ENCODE results near the gene RNF34. TPM values are rescaled to one million over a fixed set of nuclear protein-coding genes. Genes with fewer than 3 reads are reported as not detected.
A peak's percentile ranks its signal among the peaks of the same experiment; 100 is the strongest.

Gene RNF34
- total and polyA plus RNA-seq, 4 donors, result 15.8 to 30.9 (median 21.4) TPM

DNA sequence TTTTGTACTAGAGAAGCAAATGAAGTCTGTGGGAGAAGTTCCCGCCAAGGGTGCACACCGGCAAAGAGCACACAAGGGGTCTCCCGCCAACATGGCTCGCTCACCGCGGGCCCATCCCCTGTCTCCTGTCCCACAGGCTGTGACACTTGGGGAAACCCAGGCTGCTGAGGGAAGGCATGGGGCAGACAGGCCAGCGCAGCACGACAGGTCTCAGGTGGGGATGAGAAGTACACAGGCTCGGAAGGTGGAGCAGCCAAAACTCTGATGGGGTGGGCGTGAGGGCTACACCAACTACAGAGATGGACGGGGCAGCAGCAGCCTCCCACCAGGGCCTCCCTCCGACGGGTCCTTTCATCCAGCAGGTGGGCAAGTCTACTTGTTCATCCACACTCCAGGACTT, 64.4 kb downstream of the RNF34 start:
- 96 to 99% methylated on average over 13 of the region's 13 CpGs for WGBS, 2 donors
- ATAC-seq (ENCODE audit: low FRiP score), result no peak

DNA sequence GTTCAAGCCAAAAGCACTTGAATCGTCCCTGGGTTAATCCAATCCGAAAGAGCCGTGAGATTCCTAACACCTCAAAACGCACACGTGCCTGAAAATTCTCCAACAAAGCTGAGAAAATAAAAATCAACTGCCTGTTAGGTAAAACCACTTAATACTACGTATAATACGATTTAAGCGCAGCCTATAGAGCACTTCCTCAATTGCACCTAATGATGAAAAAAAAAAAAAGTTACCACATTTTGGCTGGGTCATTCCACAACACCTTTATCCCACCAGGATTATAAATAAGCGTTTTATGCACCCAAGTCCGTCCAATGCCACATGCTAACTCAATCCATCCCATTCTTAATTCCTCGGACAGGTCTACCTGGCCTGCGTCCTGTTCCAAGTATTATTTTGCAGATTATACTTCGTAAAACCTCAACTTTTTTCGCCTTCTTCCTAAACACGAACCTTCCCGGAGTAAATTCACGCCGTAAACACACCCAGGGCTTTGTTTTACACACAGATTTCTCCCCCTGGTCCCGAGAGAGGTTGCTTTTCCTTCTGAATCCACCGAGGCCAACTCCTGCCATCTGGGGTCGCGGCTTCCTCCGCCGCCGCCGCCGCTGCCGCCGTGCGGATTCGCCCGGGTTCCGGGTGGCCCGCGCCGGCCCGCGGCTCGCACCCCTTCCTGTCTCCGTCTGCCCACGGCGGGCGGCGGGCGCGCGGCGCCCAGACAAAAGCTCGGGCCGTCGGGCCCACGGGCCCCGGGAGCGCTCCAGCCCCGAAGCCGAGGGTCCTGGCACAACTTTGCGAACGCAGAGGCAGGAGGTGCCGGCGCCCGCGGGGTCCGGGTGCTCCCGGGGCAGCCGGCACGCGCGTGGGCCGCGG, 66.2 kb downstream of the RNF34 start:
- no peak overlapping the region for H3K27ac ChIP-seq (ENCODE audit: low read depth in 1 of 2, low read length in 2 of 2)
- H3K4me3 ChIP-seq (ENCODE audit: low read length in 2 of 2), result peak overlapping the region; percentile 77 to 84
- H3K27me3 ChIP-seq (ENCODE audit: control insufficient read depth in 1 of 2, insufficient read depth in 2 of 2, low read length in 1 of 2), result no peaks in the 10 kb centered on the region
- ATAC-seq (ENCODE audit: low FRiP score) (no peak), DNase-seq (no peak)
- H3K36me3 ChIP-seq (ENCODE audit: control insufficient read depth in 1 of 2, insufficient read depth in 2 of 2, low read length in 1 of 2), result no peaks in the 10 kb centered on the region
- no peaks in the 10 kb centered on the region for H3K4me1 ChIP-seq (ENCODE audit: control insufficient read depth in 1 of 2, insufficient read depth in 2 of 2, low read length in 2 of 2)
- no peaks in the 10 kb centered on the region for H3K9me3 ChIP-seq (ENCODE audit: control insufficient read depth, low read length)
- intact Hi-C loops (cut with DNase I), result no loop called here
- 14 to 18% methylated on average over 64 to 70 of the region's 70 CpGs for WGBS, 2 donors

More for the DNA sequence above, 64.4 kb downstream of the RNF34 start:
- H3K4me1 ChIP-seq (ENCODE audit: control insufficient read depth in 1 of 2, insufficient read depth in 2 of 2, low read length in 2 of 2), result no peaks in the 10 kb centered on the region
- H3K4me3 ChIP-seq (ENCODE audit: low read length in 2 of 2), result no peak overlapping the region
- intact Hi-C loops (cut with DNase I), result no loop called here
- no peak for DNase-seq
- H3K9me3 ChIP-seq (ENCODE audit: control insufficient read depth, low read length), result no peaks in the 10 kb centered on the region
- H3K27me3 ChIP-seq (ENCODE audit: control insufficient read depth in 1 of 2, insufficient read depth in 2 of 2, low read length in 1 of 2), result no peaks in the 10 kb centered on the region
- H3K27ac ChIP-seq (ENCODE audit: low read depth in 1 of 2, low read length in 2 of 2), result no peak overlapping the region
- no peaks in the 10 kb centered on the region for H3K36me3 ChIP-seq (ENCODE audit: control insufficient read depth in 1 of 2, insufficient read depth in 2 of 2, low read length in 1 of 2)

GRCh38 chr12:121466794-121467637, 67.1 kb downstream of the RNF34 start:
- Histone ChIP-seq H3K27ac (ENCODE audit: low read depth in 1 of 2, low read length in 2 of 2) (peak overlapping the region; percentile 23 to 58), H3K4me1 (ENCODE audit: control insufficient read depth in 1 of 2, insufficient read depth in 2 of 2, low read length in 2 of 2) (no peaks in the 10 kb centered on the region), H3K27me3 (ENCODE audit: control insufficient read depth in 1 of 2, insufficient read depth in 2 of 2, low read length in 1 of 2) (no peaks in the 10 kb centered on the region), H3K36me3 (ENCODE audit: control insufficient read depth in 1 of 2, insufficient read depth in 2 of 2, low read length in 1 of 2) (no peaks in the 10 kb centered on the region), H3K9me3 (ENCODE audit: control insufficient read depth, low read length) (no peaks in the 10 kb centered on the region), H3K4me3 (ENCODE audit: low read length in 2 of 2) (peak overlapping the region; percentile 77 to 84)
- DNase-seq (peak; percentile 95 to 97), ATAC-seq (ENCODE audit: low FRiP score) (peak; percentile 94)
- intact Hi-C loops (cut with DNase I), result no loop called here
- WGBS, 2 donors, result 0 to 1% methylated on average over 28 to 139 of the region's 139 CpGs

- Histone ChIP-seq H3K36me3 (ENCODE audit: control insufficient read depth in 1 of 2, insufficient read depth in 2 of 2, low read length in 1 of 2) (no peaks in the 10 kb centered on the region), H3K4me1 (ENCODE audit: control insufficient read depth in 1 of 2, insufficient read depth in 2 of 2, low read length in 2 of 2) (no peaks in the 10 kb centered on the region), H3K4me3 (ENCODE audit: low read length in 2 of 2) (peak overlapping the region; percentile 19 to 29), H3K27me3 (ENCODE audit: control insufficient read depth in 1 of 2, insufficient read depth in 2 of 2, low read length in 1 of 2) (no peaks in the 10 kb centered on the region), H3K9me3 (ENCODE audit: control insufficient read depth, low read length) (no peaks in the 10 kb centered on the region), H3K27ac (ENCODE audit: low read depth in 1 of 2, low read length in 2 of 2) (no peak overlapping the region)
- intact Hi-C loops (cut with DNase I), result no loop called here
- ATAC-seq (ENCODE audit: low FRiP score) (peak; percentile 43), DNase-seq (peak; percentile 76 to 87)
- 5% methylated on average over 47 to 48 of the region's 48 CpGs for WGBS, 2 donors
These were observed 68.0 kb downstream of the RNF34 start for GRCh38 chr12:121467638-121468498.

GRCh38 chr12:121468499-121468801, 68.5 kb downstream of the RNF34 start:
- Histone ChIP-seq H3K36me3 (ENCODE audit: control insufficient read depth in 1 of 2, insufficient read depth in 2 of 2, low read length in 1 of 2) (no peaks in the 10 kb centered on the region), H3K27ac (ENCODE audit: low read depth in 1 of 2, low read length in 2 of 2) (no peak overlapping the region), H3K27me3 (ENCODE audit: control insufficient read depth in 1 of 2, insufficient read depth in 2 of 2, low read length in 1 of 2) (no peaks in the 10 kb centered on the region), H3K9me3 (ENCODE audit: control insufficient read depth, low read length) (no peaks in the 10 kb centered on the region), H3K4me3 (ENCODE audit: low read length in 2 of 2) (no peak overlapping the region), H3K4me1 (ENCODE audit: control insufficient read depth in 1 of 2, insufficient read depth in 2 of 2, low read length in 2 of 2) (no peaks in the 10 kb centered on the region)
- WGBS, 2 donors, result 60 to 63% methylated on average over 4 of the region's 4 CpGs
- no peak for DNase-seq
- intact Hi-C loops (cut with DNase I), result no loop called here
- ATAC-seq (ENCODE audit: low FRiP score), result no peak

- Histone ChIP-seq H3K9me3 (ENCODE audit: control insufficient read depth, low read length) (no peaks in the 10 kb centered on the region), H3K27ac (ENCODE audit: low read depth in 1 of 2, low read length in 2 of 2) (no peak overlapping the region), H3K36me3 (ENCODE audit: control insufficient read depth in 1 of 2, insufficient read depth in 2 of 2, low read length in 1 of 2) (no peaks in the 10 kb centered on the region), H3K4me1 (ENCODE audit: control insufficient read depth in 1 of 2, insufficient read depth in 2 of 2, low read length in 2 of 2) (no peaks in the 10 kb centered on the region), H3K27me3 (ENCODE audit: control insufficient read depth in 1 of 2, insufficient read depth in 2 of 2, low read length in 1 of 2) (no peaks in the 10 kb centered on the region), H3K4me3 (ENCODE audit: low read length in 2 of 2) (no peak overlapping the region)
- intact Hi-C loops (cut with DNase I), result no loop called here
- DNase-seq (no peak), ATAC-seq (ENCODE audit: low FRiP score) (no peak)
- 90 to 91% methylated on average over 2 of the region's 2 CpGs for WGBS, 2 donors
These were observed 70.8 kb downstream of the RNF34 start for GRCh38 chr12:121470751-121471150.

DNA sequence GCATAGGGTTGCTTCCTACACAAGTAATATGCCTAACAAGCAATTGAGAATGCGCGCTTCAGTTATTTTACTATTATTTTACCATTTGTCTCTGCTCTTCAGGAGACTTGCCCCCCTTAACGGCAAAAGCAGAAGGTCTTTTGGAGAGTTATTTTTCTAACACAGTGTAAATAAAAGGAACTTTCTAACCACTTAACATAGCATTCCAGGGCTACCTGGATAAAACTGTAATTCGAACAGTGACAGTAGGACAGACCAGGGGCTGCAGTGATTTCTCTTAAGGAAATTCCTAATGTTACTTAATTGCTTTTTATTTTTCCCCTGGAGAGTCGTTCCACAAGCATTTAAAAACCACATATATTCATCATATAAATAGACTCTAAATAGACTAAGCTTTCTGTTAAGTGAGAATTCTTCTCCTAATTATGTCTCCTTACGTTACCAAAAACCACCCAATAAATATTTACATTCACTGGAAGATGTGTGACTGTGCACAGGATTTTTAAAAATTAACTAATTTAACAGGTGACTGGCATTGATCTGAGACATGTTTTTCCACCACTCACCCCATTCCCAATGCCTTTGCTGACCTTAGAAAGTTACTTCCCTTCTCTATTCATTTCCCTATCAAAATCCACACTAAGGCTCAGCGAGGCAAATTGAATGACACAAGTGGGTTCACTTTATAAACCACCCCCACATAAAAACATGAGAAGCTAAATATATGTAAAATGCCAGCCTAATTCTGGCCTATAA, 72.4 kb downstream of the RNF34 start:
- DNase-seq, result no peak
- Histone ChIP-seq H3K4me3 (ENCODE audit: low read length in 2 of 2) (no peak overlapping the region), H3K36me3 (ENCODE audit: control insufficient read depth in 1 of 2, insufficient read depth in 2 of 2, low read length in 1 of 2) (no peaks in the 10 kb centered on the region), H3K27me3 (ENCODE audit: control insufficient read depth in 1 of 2, insufficient read depth in 2 of 2, low read length in 1 of 2) (no peaks in the 10 kb centered on the region), H3K9me3 (ENCODE audit: control insufficient read depth, low read length) (no peaks in the 10 kb centered on the region), H3K4me1 (ENCODE audit: control insufficient read depth in 1 of 2, insufficient read depth in 2 of 2, low read length in 2 of 2) (no peaks in the 10 kb centered on the region), H3K27ac (ENCODE audit: low read depth in 1 of 2, low read length in 2 of 2) (no peak overlapping the region)
- intact Hi-C loops (cut with DNase I), result no loop called here
- ATAC-seq (ENCODE audit: low FRiP score), result no peak
- 92 to 93% methylated on average over 7 of the region's 7 CpGs for WGBS, 2 donors

Measured in aorta (tissue), 5 donors.